GM21717 (cell line): ENCODE data around the gene HOXB13.
"Not testable (repeated sequence)": the region's sequence is repeated elsewhere in the genome, so short reads cannot be mapped to it uniquely, and the experiment has no call there.

Experiments
- ATAC-seq: cut with Tn5 transposase; IDR thresholded peaks from one replicate; pipeline ENCODE4 v1.9.1; 2021; ENCODE audit warnings: mild to moderate bottlenecking, moderate library complexity; ENCODE audit not compliant: unreplicated experiment

The HOXB13 gene

GRCh38 chr17:48726916-48727286, 1.6 kb downstream of the HOXB13 start:
- no peak for ATAC-seq

GRCh38 chr17:48726114-48726915, 2.2 kb downstream of the HOXB13 start:
- ATAC-seq = no peak

- no peak for ATAC-seq
Observed at GRCh38 chr17:48725288-48726064, 3.1 kb downstream of the HOXB13 start.

GRCh38 chr17:48725004-48725287, 3.6 kb downstream of the HOXB13 start:
- no peak for ATAC-seq

- ATAC-seq = no peak
Observed at GRCh38 chr17:48724251-48725003, 4.1 kb downstream of the HOXB13 start.

- ATAC-seq = no peak
Observed at GRCh38 chr17:48723423-48724250, 4.9 kb downstream of the HOXB13 start.

- no peak for ATAC-seq
Observed at GRCh38 chr17:48722915-48723422, 5.6 kb downstream of the HOXB13 start, which contains the start of gene PRAC2. Gene PRAC2, plus strand, starts transcription at chr17:48723185. Its CDS starts 1,226 bp downstream, at chr17:48724411.

GRCh38 chr17:48722201-48722907, 6.2 kb downstream of the HOXB13 start, which contains the start of gene PRAC1:
Gene PRAC1, minus strand, starts transcription at chr17:48722518. Its CDS starts 126 bp downstream, at chr17:48722392.
- no peak for ATAC-seq

GRCh38 chr17:48721009-48721402, 7.5 kb downstream of the HOXB13 start:
- ATAC-seq = no peak

GRCh38 chr17:48720266-48721008, 8.1 kb downstream of the HOXB13 start:
- no peak for ATAC-seq

- no peak for ATAC-seq
Observed at GRCh38 chr17:48719642-48720265, 8.8 kb downstream of the HOXB13 start.

GRCh38 chr17:48718761-48719641, 9.5 kb downstream of the HOXB13 start:
- ATAC-seq = no peak

- ATAC-seq = no peak
Observed at GRCh38 chr17:48718227-48718760, 10.3 kb downstream of the HOXB13 start.

GRCh38 chr17:48717367-48718226, 11.0 kb downstream of the HOXB13 start:
- ATAC-seq = no peak

- ATAC-seq = not testable (repeated sequence)
Observed at GRCh38 chr17:48716549-48716948, 12.0 kb downstream of the HOXB13 start.
